8988T (cell line): ENCODE results near the gene CADPS.
A peak's percentile ranks its signal among the peaks of the same experiment; 100 is the strongest.
"Not testable (repeated sequence)": the region's sequence is repeated elsewhere in the genome, so short reads cannot be mapped to it uniquely, and the experiment has no call there.

Experiments
- DNase-seq: peaks from one replicate; pipeline ENCODE4 v3.0.0; 2011

CADPS gene

DNA sequence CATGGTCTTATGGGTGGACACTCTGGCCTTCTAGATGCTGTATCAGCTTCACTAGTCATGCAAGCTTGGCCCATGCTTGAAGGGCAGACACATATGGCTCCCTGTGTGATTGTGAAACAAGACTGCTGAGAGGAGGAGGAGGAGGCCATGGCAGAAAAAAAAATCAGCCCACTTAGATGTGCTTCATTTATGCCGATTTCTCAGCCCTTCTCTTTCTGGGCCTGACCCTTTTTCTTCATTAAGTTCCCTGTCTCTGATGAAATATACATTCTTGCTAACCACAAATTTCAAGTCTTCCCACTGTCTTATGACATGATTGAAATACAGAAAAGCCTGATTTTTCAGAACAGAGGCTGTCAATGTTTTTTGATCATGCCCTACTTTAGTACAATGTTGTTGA is 288.9 kb downstream of the CADPS start:
- DNase-seq = no peak

DNA sequence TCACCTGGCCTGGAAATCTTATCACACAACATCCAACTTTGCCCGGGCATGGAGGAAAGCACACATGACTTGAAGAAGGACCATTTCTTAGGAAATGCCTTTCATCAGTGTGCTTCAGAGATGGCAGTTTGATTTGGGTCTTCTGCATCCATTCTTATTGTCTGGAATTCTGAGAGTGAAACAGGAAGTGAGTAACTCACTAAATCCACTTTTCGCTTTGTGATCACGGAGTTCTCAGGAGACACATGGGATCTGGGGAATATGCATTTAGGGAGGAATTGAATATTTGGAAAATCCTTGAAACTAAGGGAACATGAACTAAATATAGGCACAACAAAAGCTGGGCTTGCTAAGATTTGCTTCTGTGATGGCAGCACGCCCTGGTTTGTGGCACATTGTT is 289.4 kb downstream of the CADPS start:
- DNase-seq = no peak

DNA sequence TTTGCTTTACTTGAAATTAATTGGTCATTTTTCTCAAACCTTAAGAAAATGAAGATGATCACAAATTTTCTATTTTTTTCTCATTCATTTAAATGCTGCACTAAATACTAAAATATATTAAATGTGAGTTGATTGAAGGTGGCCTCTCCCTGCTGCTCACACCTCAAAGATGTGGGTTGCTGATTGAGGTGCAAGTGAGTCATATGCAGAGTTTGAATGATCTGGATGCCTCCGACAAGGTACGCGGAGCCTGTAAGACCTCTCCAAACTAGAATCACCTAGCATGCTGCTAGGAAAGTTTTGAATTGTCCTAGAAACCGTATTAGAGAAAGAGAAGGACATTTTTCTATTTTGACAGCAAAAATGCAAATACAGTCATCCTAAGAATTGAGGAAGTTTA is 290.6 kb downstream of the CADPS start:
- DNase-seq = no peak

DNA sequence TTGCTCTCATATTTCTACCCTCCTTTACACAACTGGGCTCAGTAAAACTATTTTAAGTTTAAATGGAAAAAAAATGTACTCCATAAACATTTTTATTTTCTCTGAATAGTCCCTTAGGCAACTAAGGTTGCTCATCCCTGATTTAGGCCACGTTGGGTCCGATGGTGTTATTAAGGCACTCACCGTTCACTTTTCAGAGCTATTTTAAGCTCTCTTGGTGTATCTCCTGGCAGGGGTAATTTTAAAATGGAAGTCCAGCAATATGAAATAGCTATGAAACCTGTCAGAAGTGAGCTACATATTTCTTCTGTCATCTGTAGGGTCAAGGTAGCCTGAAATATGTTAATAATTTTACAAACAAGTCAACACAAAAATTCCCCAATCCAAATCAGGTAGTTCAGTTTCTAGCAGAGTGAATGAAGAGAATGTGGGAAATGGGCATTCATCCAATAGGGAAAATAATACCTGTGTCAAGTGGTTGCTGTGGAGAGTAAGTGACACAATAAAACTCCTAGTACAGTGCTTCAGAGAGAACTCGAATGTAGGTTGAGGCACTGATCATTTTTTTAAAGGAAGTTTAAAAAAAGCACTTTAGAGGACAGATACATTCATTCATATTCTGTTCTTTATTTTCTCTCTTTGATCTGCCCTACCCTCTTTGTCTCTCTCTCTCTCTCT is 292.6 kb downstream of the CADPS start:
- DNase-seq = no peak

DNA sequence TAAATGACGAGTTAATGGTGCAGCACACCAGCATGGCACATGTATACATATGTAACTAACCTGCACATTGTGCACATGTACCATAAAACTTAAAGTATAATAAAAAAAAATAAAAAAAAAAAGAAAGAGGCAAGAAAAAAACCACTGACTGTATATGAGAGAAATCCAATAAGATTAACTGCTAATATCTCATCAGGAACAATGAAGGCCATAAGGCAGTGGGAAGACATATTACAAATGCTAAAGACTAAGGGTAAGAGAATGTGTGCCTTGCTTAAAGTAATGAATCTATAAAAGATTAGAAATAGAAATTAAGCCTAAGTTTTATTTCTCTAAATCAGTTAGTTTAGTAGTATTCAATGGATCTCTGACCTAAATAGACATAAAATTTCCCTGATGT is 294.7 kb downstream of the CADPS start:
- not testable (repeated sequence) for DNase-seq

DNA sequence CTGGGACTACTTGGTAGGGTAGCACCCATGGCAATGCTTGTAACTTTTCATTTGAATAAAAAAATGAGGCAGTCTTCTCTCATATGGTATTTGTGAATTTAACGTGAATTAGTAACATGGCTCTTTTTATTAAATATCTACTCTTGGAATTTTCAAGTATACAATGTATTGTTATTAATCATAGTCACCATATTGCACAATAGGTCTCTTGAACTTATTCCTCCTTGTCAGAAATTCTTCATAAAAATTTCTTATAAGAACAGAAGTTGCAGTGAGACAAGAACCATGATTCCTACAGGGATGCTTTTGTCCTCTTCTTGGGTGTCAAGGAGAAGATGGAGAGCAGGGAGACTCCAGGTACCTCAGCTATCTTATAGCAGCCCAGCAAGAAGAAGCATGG is 298.1 kb downstream of the CADPS start:
- DNase-seq = no peak

DNA sequence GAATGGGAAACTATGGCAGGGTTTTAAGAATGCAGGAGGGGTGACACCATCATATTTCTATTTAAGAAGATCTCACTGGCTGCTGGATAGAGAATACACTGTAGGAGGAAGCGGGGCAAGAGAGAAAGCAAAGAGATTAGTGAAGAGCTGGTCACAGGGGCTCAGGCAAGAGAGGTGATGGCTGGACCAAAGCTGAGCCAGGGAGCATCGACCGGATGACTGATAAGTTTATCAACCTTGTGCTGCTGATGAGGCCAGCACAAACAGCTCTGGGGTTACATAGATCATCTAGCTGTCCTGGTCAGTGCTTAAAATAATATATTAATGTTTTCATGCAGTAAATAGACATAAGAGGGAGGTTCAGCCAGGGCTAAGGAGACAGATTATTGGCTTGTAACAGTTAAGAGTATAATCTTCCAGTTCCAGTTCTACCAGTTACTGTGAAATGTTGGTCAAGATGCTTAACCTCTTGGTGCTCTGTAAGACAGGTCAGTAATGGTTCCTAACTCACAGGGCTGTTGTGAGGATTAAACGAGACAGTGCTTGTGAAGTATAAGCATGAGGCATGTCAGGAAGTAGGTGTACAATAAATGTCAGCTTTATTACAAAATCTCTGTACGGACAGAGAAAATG is 300.8 kb downstream of the CADPS start:
- DNase-seq = no peak

DNA sequence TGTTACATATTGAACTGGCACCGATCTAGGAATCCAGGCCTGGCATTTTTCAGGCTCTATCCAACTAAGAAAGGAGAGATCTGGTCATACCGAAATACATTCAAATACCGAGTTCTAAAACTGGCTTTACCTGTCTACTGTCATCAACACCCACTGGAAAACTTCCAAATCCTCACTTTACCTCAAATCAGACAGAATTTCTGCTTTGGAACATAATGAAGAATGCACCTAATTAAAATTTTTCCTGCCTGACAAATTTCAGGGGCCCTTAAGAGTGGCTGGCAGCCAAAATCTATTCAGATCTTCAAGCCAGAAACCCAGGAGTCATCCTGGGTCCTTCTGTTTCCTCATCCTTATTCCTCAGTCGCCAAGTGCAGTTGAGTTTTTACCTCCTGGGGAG is 303.3 kb downstream of the CADPS start:
- DNase-seq = no peak

DNA sequence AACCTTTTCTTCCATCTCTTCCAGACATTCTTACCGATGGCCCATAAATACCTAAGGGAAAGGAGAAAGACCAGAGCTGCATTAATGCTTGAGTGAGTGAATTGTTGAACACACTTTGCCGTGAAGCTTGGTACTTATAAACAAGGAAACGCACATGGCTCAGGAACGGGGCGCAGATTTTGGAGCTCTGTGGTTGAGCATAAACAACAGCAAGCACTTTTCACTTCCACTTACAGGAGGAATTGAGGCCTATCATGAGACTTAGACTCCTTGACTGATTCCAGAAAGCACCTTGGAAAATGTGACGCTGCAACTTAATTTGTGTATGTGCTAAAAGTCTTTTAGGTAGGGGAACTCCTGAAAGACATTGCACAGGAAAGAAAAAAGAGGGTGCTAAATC is 304.3 kb downstream of the CADPS start:
- no peak for DNase-seq

DNA sequence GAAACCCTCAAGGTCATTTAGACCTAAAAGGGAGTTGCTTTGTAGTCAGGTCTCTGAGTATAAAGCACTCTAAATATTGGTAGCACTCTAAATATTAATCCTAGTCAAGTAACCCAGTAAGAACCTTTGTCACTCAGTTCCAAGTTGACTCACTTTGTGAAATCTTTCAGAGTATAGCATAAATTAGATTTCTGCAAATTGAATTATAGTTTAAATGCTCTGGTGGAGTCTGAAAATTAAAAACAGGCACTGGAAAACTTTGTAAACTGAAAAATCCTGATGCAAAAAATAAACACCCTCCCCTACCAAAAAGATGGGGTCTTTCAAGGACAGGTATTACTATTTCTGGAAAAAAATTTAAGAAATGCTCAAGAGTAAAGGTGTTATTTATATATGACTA is 305.6 kb downstream of the CADPS start:
- DNase-seq = no peak

DNA sequence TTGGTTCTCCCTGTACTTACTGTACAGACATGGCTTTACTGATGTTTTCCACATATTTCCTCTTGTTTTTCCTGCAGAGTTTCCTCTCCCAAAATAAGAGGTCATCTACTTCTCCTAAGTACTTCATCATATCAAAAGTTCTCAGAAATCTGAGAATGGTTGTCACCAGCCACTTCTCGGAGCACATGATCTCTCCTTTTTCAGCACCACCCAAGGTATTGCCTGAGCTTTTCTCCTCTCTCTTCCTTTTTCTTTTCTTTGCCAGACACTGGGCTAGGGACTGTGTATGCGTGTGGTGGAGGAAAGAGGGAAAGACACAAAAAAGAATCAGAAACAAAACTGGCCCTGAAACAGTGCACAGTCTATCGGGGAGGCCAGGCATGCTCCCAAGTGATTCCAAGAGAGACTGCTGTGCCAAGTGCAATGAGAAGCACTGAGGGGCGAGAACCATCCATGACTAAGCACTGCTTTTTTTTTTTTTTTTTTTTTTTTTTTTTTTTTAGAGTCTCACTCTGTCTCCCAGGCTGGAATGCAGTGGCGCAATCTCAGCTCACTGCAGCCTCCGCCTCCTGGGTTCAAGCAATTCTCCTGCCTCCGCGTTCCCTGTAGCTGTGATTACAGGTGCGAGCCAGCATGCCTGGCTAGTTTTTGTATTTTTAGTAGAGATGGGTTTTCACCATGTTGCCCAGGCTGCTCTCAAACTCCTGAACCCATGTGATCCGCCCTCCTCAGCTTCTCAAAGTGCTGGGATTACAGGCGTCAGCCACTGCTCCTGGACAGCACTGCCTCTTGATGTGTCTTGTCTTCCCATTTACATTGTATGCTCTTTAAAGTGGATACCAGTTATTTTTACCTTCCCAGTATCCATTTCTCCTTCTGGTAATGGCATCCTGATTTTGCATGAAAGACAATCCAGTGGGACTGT is 307.9 kb downstream of the CADPS start:
- DNase-seq = no peak

DNA sequence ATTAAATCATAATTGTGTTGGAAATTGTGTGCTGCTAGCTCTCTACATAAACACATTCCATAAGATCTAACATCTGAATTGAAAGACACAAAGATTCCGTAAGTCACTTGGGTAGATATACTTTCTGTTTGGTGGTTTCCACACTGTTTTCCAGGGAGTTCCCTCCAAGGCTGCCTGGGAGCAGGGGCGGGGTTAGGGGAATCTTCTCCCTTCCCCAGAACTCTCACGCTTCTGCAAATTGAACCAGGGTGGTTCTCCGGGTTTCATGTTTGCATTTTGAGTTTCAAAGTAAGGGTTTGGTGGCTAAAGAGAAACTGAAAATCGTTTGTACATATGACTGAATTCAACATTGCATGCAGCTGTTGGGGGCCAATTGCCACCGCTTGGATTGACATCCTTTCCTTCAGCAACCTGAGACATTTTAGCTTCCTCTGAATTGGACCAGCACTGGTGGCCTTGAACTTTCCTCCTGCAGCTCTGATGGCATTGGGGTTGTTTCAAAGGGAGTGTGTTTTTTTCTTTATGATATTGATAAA is 309.1 kb downstream of the CADPS start:
- no peak for DNase-seq

DNA sequence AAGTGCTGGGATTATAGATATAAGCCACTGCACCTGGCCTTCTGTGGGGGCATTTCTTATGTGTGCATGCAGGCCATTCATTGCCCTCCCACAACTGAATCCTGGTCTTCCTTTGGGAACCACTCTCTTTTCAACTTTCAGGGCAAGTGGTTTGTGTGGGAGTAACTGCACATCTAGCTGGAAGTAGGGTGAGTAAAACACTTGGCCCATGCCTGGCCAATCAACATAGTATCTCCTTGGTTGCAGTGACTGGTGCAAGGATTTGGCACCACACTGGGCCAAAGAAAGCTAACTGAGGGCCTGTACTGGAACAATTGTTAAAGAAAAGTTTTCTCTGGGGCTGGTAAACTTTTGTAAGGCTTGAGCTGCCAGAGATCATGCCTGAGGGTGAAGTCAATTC is 312.6 kb downstream of the CADPS start:
- DNase-seq = no peak

DNA sequence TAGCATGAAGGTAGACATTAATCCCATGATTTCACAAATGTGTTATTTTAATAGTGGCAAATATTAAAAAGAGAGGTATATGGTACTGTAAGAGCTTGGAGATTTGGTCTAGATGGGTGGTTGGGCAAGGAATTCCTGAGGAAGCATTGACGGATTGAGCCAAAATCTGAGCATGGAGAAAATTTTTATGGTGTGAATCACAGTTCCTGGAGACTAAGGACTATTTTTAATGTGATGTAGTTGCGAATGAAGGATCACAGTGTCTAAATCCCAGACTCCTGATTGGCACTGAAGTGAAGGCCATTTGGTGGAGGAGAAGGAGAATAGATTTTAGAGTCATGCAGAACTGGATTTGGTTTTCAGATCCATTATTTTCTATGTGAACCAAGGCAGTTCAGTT is 313.2 kb downstream of the CADPS start:
- DNase-seq = no peak

DNA sequence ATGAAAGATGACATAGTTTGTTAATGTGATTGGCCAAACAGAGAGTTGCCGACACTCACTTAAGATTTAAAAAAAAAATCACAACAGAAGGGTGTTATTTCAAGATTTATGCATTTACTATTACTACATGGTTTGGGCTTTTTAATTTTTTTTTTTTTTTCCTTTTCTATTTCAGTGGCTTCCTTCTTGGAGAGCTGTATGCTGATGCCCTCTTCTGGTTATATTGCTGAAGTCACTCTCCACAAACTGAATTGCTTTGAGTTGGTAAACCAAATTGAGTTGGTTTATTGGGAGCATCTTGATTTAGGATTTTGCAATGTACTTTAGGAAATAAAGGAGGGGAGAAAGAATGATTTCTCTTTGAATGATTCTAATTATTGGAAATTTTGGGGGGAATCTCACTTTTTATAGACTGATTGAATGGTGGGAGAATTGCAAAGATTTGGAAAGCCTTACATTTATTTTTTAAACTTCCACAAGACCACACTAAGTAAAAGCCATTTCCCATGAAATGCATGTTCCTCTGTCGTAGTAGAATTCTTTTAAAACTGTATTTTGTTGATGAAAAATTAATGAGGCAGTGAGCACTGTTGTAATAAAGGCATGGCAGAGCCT is 315.3 kb downstream of the CADPS start:
- DNase-seq = no peak

DNA sequence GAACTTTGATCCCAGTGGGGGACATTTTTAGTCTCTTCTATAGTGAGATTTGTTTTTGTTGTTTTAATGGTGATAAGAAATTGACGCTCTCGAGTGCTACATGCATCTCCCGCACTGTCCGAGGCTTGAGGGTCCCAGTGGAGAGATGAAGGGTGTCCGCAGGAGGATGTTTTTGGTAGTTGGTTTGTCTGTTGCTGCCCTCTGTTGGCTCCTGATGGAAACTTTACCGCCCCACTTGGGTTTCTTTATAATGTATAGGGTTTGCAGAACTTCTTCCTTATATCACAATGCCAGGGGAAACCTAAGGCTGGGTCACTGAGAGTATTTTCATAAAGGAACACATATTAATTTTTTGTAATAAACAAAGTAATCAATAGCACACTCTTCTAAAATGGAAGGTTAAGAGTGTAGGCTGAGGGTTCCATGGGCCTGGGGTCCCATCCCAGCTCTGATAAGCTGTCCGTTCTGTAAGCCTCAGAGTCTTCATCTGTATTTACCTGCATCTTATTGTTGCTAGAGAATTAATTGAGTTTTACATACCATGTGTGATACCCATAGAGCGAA is 316.6 kb downstream of the CADPS start:
- peak; percentile 32 for DNase-seq

DNA sequence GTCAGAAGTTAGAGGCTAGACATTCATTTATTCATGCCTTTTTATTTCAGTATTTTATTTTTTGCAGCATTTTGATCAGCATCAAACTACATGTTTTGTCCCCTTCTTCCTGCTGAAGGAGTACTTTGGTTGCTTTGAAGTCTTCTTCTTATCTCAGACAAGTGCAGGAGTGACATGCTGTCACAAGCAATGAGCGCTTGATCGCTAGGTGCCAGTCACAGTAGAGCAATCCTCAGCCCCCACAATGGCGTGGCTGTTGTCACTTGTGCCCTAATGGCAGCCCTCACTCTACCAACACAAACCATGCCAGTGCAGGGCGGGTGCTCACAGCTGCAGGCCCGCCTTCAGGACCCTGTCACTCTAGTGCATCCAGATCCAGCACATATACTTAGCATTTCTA is 317.2 kb downstream of the CADPS start:
- DNase-seq = no peak

DNA sequence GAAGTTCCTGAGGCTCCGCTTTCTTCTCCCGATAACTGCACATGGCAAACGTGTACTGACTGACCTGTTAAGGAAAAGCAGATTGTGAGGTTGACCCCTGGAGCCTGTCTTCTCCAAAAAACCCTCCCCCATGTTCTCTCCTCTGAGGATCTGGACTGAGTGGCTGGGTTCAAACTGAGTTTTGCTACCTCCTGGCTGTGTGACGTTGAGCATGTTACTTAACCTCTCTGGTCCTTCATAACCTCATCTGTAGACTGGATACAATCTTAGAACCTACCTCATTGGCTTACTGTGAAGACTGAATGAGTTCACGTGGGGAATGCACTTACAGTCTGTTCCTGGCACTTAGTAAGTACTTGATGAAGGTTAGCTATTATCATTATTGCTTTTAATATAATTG is 317.8 kb downstream of the CADPS start:
- no peak for DNase-seq

DNA sequence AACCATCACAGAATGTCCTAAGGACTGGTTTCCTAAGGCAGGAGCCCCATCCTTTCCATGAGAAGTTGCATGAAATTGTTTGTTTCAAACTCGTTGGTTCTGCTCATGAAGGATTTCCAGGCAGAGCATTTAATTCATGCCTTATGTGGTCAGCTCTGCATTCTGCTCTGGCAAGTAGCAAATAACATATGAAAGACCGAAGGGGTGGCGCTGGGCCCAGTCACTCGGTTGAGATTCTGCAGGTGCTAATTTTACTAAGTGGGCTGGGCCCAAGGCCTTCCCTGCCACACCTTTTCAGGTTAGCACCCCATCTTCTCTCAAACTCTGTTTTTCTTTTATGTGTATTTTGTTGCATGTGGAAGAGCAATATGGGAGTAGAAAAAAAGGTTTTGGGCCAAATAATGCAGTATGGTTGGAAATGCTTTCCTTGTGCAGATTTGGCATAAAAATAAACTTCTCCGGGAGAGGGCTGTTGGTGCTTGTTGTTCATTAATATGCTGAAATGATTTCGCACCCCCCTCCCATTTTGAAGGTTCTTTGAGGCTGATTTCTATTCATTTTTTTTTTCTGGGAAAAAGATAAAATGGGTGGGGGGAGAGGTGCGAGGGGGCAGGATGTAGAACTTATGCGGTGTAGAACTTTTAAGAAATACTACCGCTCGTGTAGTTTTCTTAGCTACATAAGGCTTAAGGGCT is 318.9 kb downstream of the CADPS start:
- DNase-seq = no peak

DNA sequence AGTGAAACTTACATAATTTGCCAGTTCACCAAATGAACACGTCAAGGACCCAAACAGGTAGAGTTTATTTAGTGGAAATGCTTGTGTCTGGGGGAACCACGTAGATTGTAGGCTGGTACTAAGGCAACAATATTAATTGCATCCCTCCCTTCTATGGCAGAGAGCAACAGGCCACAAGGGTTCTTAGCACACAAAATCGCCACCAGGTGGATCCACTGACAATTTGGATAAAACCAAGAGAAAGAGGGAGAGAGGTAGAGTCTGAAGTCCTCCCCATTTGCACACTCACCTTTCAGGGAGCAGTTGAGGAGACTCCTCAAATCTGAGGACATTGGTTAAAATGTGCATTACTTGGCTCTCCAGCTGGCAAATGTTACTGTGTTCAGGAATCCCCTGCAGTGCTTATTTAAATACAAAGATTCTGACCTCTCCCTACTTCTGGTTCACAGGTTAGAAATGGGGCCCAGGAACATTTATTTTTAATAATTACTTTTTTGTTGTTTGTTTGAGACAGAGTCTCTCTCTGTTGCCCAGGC is 320.9 kb downstream of the CADPS start:
- DNase-seq = peak; percentile 28

DNA sequence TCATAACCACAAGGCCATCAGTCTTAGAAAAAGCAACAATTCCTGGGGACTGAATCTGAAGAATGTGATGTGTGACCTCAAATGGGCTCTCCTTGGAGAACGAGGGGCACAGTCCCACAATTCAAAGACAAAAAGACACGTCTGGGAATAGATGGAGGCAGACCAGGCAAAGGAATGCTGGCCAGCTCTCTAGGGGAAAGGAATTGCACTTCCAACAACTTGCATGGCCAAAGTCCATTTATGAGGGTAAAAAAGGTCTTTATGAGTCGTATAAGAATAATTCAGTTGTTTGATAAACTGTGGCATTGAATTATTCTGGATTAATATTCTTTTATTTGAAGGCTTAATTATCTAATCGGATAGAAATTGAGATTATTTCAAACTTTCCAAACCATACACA is 321.4 kb downstream of the CADPS start:
- no peak for DNase-seq

DNA sequence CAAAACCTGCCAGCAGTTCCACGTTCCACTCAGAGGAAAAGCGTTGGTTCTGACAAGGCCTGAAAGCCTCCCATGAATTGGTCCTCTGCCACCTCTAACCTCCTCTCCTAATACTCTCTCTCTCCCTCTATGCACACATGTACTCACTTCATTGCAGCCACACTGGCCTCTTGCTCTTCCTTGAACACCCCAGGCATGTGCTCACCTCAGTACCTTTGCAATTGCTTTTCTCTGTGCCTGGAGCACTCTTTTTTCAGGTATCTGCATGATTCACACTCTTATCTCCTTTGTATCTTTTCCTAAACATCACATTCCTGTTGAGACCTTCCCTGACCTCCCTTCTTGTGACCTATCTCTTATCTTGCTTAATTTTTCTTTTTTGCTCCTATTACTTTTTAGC is 323.7 kb downstream of the CADPS start:
- no peak for DNase-seq
